Liver (tissue), 9 donors: Measurements from ENCODE around the gene CREBL2. TPM values are rescaled to one million over a fixed set of nuclear protein-coding genes. Genes with fewer than 3 reads are reported as not detected.
"Not testable (repeated sequence)": the region's sequence is repeated elsewhere in the genome, so short reads cannot be mapped to it uniquely, and the experiment has no call there.

Experiments
- DNase-seq: peaks from one replicate; pipeline ENCODE4 v3.0.0-alpha.2; 2017; ENCODE audit warnings: low spot score
- H3K27ac ChIP-seq, 2 donors: one replicate each; pipeline ENCODE4 v1.7.0; 2013; ENCODE audit warnings: inconsistent platforms in 2 of 2, low read length in 2 of 2, control low read depth in 1 of 2, low read depth in 1 of 2, mild to moderate bottlenecking in 1 of 2
- H3K27me3 ChIP-seq, 4 donors: one replicate each; pipeline versions ENCODE4 v1.6.1 to v1.7.0; 2013; ENCODE audit warnings: low read length in 3 of 4, inconsistent platforms in 1 of 4, mild to moderate bottlenecking in 1 of 4, moderate library complexity in 1 of 4; ENCODE audit not compliant: control insufficient read depth in 4 of 4, insufficient read depth in 4 of 4
- H3K36me3 ChIP-seq, 4 donors: one replicate each; pipeline versions ENCODE4 v1.6.1 to v1.7.0; 2013; ENCODE audit warnings: low read length in 3 of 4, mild to moderate bottlenecking in 3 of 4, low read depth in 1 of 4, moderate library complexity in 1 of 4; ENCODE audit not compliant: control insufficient read depth in 4 of 4, insufficient read depth in 3 of 4
- H3K4me1 ChIP-seq, 4 donors: one replicate each; pipeline versions ENCODE4 v1.6.1 to v1.7.0; 2013; ENCODE audit warnings: low read length in 3 of 4, mild to moderate bottlenecking in 3 of 4, moderate library complexity in 1 of 4; ENCODE audit not compliant: control insufficient read depth in 4 of 4, insufficient read depth in 4 of 4
- H3K4me3 ChIP-seq, 3 donors: one replicate each; pipeline versions ENCODE4 v1.6.1 to v1.7.0; 2013; ENCODE audit warnings: low read length in 3 of 3, control low read depth in 1 of 3, low read depth in 1 of 3, mild to moderate bottlenecking in 1 of 3
- H3K9ac ChIP-seq, 2 donors: one replicate each; pipeline ENCODE4 v1.7.0; 2013; ENCODE audit warnings: low read length in 2 of 2, mild to moderate bottlenecking in 2 of 2, moderate library complexity in 2 of 2, control low read depth in 1 of 2, low read depth in 1 of 2
- H3K9me3 ChIP-seq, 4 donors: one replicate each; pipeline versions ENCODE4 v1.6.1 to v1.7.0; 2013; ENCODE audit warnings: low read length in 3 of 4; ENCODE audit not compliant: control insufficient read depth in 4 of 4
- ATF3 ChIP-seq: IDR thresholded peaks from 2 replicates; pipeline ENCODE4 v1.6.1; 2016; ENCODE audit warnings: antibody characterized with exemption
- HNF4G ChIP-seq: IDR thresholded peaks from 2 replicates; pipeline ENCODE4 v1.6.1; 2016; ENCODE audit warnings: antibody characterized with exemption
- RXRA ChIP-seq, 2 donors: IDR thresholded peaks; 2 replicates each; pipeline ENCODE4 v1.6.1; 2017 to 2018; ENCODE audit warnings: antibody characterized with exemption in 2 of 2, mild to moderate bottlenecking in 1 of 2
- SP1 ChIP-seq: IDR thresholded peaks from 2 replicates; pipeline ENCODE4 v1.6.1; 2018; ENCODE audit warnings: antibody characterized with exemption, mild to moderate bottlenecking
- YY1 ChIP-seq: IDR thresholded peaks from 2 replicates; pipeline ENCODE4 v1.6.1; 2016; ENCODE audit warnings: antibody characterized with exemption, mild to moderate bottlenecking
- WGBS: extraction: QIAGEN DNeasy Blood & Tissue Kit; methylation state at CpG from one replicate; pipeline ENCODE4 v1.1.7; 2013; 5-methylcytosine and 5-hydroxymethylcytosine counted together
- polyA plus RNA-seq, 2 donors: library from polyadenylated mRNA; stranded (reverse) in 1 of 2; unstranded in 1 of 2; fragments of 200-250 nt in 1 of 2; fragments of >200 nt in 1 of 2; fragmentation: Nextera tagmentation in 1 of 2; extraction: Ambion mirVana in 1 of 2; gene quantifications; one replicate each; pipeline versions ENCODE4 v1.2.1 to v1.2.3, GENCODE V29; 2013 to 2015
- total RNA-seq, 2 donors: library from RNA; depleted of rRNA; stranded (reverse); fragments of >200 nt; gene quantifications; one replicate each; pipeline ENCODE4 v1.2.3, GENCODE V29; 2014
- TF ChIP-seq, protein P1 (sequence below): IDR thresholded peaks from 2 replicates; pipeline ENCODE4 v1.6.1; 2016; ENCODE audit warnings: antibody characterized with exemption
- donor health status: healthy.
- donor health status: healthy.
- donor health status: healthy.
- donor health status: healthy.
- donor health status: healthy.

Gene CREBL2
- total and polyA plus RNA-seq, 4 donors = 14.6 to 27.4 (median 19.0) TPM

GRCh38 chr12:12586879-12587675 is 24.6 kb upstream of the CREBL2 start:
- Histone ChIP-seq H3K9me3 (no peaks in the 10 kb centered on the region), H3K27me3 (no peaks in the 10 kb centered on the region), H3K4me3 (no peak overlapping the region), H3K9ac (no peak overlapping the region), H3K36me3 (no peaks in the 10 kb centered on the region), H3K4me1 (peaks cover 0 to 8% (median under 1%) of the 10 kb centered on the region in 4 donors), H3K27ac (no peak overlapping the region)
- no peak for DNase-seq
- no peak for TF ChIP-seq HNF4G
- WGBS = 81% methylated on average over 8 of the region's 8 CpGs

DNA sequence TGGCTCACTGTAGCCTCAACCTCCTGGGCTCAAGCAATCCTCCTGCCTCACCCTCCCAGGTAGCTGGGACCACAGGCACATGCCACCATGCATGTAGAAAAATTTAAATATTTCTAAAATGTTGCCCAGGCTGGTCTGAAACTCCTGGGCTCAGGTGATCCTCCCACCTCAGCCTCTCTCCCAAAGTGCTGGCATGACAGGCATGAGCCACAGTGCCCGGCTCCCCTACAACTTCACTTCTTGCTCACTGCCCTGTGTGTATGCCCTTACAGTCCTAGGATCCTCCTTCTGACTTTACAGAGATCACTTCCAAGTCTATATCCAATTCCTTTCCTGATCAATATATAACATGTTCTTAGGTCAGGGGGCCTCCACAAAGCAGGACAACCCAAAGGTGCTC is 23.8 kb upstream of the CREBL2 start:
- H3K4me1 ChIP-seq = peaks cover 0 to 8% (median under 1%) of the 10 kb centered on the region in 4 donors
- H3K4me3 ChIP-seq = no peak overlapping the region
- H3K27ac ChIP-seq = no peak overlapping the region
- no peak overlapping the region for H3K9ac ChIP-seq
- no peaks in the 10 kb centered on the region for H3K9me3 ChIP-seq
- 98% methylated on average over 1 of the region's 1 CpG for WGBS
- no peaks in the 10 kb centered on the region for H3K36me3 ChIP-seq
- no peak for TF ChIP-seq RXRA (IDR thresholded peaks at IDR 0.05)
- no peak for TF ChIP-seq SP1
- TF ChIP-seq, protein P1, sequence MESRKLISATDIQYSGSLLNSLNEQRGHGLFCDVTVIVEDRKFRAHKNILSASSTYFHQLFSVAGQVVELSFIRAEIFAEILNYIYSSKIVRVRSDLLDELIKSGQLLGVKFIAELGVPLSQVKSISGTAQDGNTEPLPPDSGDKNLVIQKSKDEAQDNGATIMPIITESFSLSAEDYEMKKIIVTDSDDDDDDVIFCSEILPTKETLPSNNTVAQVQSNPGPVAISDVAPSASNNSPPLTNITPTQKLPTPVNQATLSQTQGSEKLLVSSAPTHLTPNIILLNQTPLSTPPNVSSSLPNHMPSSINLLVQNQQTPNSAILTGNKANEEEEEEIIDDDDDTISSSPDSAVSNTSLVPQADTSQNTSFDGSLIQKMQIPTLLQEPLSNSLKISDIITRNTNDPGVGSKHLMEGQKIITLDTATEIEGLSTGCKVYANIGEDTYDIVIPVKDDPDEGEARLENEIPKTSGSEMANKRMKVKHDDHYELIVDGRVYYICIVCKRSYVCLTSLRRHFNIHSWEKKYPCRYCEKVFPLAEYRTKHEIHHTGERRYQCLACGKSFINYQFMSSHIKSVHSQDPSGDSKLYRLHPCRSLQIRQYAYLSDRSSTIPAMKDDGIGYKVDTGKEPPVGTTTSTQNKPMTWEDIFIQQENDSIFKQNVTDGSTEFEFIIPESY = no peak
- TF ChIP-seq ATF3 = no peak
- no peaks in the 10 kb centered on the region for H3K27me3 ChIP-seq
- no peak for DNase-seq

- H3K4me1 ChIP-seq, H3K36me3 ChIP-seq: not testable (repeated sequence)
- WGBS = 95% methylated on average over 3 of the region's 3 CpGs
Measured at GRCh38 chr12:12588436-12588835, 23.2 kb upstream of the CREBL2 start.

GRCh38 chr12:12590961-12591360 is 20.7 kb upstream of the CREBL2 start:
- no peak overlapping the region for H3K27ac ChIP-seq
- 97% methylated on average over 6 of the region's 6 CpGs for WGBS
- no peaks in the 10 kb centered on the region for H3K9me3 ChIP-seq
- no peaks in the 10 kb centered on the region for H3K27me3 ChIP-seq
- no peaks in the 10 kb centered on the region for H3K36me3 ChIP-seq
- no peak for TF ChIP-seq YY1
- H3K9ac ChIP-seq = no peak overlapping the region
- DNase-seq = no peak
- no peak overlapping the region for H3K4me3 ChIP-seq
- H3K4me1 ChIP-seq = no peaks in the 10 kb centered on the region

More at GRCh38 chr12:12588436-12588835, 23.2 kb upstream of the CREBL2 start:
- H3K27me3 ChIP-seq, DNase-seq, H3K9me3 ChIP-seq, H3K9ac ChIP-seq, H3K27ac ChIP-seq, H3K4me3 ChIP-seq: not testable (repeated sequence)
